ENCODE measurements around the gene VSIR. TPM values are rescaled to one million over a fixed set of nuclear protein-coding genes. Genes with fewer than 3 reads are reported as not detected.

VSIR gene
- total and polyA plus RNA-seq, 9 of the 15 experiments (the other 6 are each of a cell fraction or from before 2014, with no cell fraction given), result 0.14 to 20.5 (median 9.3) TPM

DNA sequence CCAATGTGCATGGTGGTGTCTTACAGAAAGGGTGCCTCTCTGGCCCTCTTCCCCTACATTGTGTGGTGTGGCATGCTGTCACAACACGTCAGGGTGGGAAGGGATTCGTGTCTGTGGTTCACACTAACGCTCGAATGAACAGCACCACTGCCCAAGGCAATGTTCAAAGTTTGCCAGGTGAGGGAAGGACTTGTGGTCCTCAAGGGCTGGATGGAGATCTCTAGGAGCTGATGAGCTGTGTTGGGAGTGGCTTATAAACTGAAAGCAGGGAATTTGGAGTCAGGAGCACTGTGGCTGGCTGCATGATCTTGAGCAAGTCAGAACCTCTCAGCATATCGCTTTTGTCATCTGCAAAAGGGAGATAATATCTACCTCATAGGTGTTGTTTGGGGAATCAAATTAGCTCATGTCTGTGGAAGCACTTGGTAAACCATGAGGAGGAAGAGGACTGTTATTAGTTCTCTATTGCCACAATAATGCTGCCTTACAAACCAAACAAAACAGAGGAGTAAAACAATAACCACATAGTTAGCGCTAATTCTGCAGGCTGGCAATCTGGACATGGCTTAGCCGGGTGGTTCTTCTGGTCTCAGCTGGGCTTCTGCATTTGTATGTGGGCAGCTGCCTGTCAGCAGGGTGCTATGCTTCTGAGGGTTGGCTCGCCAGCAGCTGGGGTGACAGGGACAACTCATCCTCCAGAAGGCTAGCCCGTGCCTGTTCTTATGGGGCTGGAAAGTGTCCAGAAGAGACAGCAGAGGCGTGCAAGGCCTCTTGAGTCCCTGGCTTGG is 30.8 kb downstream of the VSIR start:
- H3K4me3 ChIP-seq, result no peak overlapping the region
- 33% methylated on average over 10 of the region's 10 CpGs for WGBS (ENCODE audit: insufficient coverage, low coverage, missing lambda C conversion rate)
- H3K9me1 ChIP-seq (ENCODE audit: control insufficient read depth, insufficient read depth, low read length), result peaks cover 3% of the 10 kb centered on the region
- DNase-seq (ENCODE audit: extremely low read depth in 1 of 4, low spot score in 3 of 4), result peak in 1 of 4 experiments; percentile 39
- no peak overlapping the region for H3K4me2 ChIP-seq (ENCODE audit: insufficient read depth, low read length)
- no peaks in the 10 kb centered on the region for H3K36me3 ChIP-seq (ENCODE audit: control insufficient read depth, insufficient read depth, low read length)
- in situ Hi-C loops (cut with MboI), result no loop called here
- H4K20me1 ChIP-seq (replicated peaks; ENCODE audit: control insufficient read depth, insufficient read depth, low read length), result no peaks in the 10 kb centered on the region
- ChIA-PET CTCF (ENCODE audit: low intra/inter-chr PET ratio) (no interaction called here), POLR2A (interaction anchor here (0.6 to 1.5 kb wide), 7 partner anchors 9 to 422 kb away, joined by 3 to 4 read pairs (median 3); no protein-coding TSS in a partner anchor)
- no peaks in the 10 kb centered on the region for H3K9me3 ChIP-seq (replicated peaks; ENCODE audit: control insufficient read depth, insufficient read depth, low read depth, low read length)
- intact Hi-C loops (cut with micrococcal nuclease), result no loop called here
- TF ChIP-seq BDP1 (IDR thresholded peaks at IDR 0.05; ENCODE audit: insufficient read depth, insufficient read length) (no peak), CBFB (CRISPR knock-in tag; IDR thresholded peaks at IDR 0.05) (0 out of 2 replicates have a peak, but pooled peaks have one; percentile 31), TOE1 (IDR thresholded peaks at IDR 0.05; ENCODE audit: borderline replicate concordance) (no peak), TOE1 (CRISPR knock-in tag; IDR thresholded peaks at IDR 0.05; ENCODE audit: borderline replicate concordance, low read depth) (no peak), EWSR1 (IDR thresholded peaks at IDR 0.05; ENCODE audit: borderline replicate concordance, low read depth, partially characterized antibody) (no peak), ERF (CRISPR knock-in tag; IDR thresholded peaks at IDR 0.05) (peak; percentile 16; the same call in 1 of the 2 replicates), CTBP1 (IDR thresholded peaks at IDR 0.05; ENCODE audit: borderline replicate concordance) (0 out of 2 replicates have a peak, but pooled peaks have one; percentile 10)
- TF ChIP-seq, protein P1, sequence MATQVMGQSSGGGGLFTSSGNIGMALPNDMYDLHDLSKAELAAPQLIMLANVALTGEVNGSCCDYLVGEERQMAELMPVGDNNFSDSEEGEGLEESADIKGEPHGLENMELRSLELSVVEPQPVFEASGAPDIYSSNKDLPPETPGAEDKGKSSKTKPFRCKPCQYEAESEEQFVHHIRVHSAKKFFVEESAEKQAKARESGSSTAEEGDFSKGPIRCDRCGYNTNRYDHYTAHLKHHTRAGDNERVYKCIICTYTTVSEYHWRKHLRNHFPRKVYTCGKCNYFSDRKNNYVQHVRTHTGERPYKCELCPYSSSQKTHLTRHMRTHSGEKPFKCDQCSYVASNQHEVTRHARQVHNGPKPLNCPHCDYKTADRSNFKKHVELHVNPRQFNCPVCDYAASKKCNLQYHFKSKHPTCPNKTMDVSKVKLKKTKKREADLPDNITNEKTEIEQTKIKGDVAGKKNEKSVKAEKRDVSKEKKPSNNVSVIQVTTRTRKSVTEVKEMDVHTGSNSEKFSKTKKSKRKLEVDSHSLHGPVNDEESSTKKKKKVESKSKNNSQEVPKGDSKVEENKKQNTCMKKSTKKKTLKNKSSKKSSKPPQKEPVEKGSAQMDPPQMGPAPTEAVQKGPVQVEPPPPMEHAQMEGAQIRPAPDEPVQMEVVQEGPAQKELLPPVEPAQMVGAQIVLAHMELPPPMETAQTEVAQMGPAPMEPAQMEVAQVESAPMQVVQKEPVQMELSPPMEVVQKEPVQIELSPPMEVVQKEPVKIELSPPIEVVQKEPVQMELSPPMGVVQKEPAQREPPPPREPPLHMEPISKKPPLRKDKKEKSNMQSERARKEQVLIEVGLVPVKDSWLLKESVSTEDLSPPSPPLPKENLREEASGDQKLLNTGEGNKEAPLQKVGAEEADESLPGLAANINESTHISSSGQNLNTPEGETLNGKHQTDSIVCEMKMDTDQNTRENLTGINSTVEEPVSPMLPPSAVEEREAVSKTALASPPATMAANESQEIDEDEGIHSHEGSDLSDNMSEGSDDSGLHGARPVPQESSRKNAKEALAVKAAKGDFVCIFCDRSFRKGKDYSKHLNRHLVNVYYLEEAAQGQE (IDR thresholded peaks at IDR 0.05; ENCODE audit: borderline replicate concordance), result no peak
- TF ChIP-seq, protein P1 (CRISPR knock-in tag; IDR thresholded peaks at IDR 0.05; ENCODE audit: low read depth), result 0 out of 2 replicates have a peak, but pooled peaks have one; percentile 32
- TF ChIP-seq, protein P2, sequence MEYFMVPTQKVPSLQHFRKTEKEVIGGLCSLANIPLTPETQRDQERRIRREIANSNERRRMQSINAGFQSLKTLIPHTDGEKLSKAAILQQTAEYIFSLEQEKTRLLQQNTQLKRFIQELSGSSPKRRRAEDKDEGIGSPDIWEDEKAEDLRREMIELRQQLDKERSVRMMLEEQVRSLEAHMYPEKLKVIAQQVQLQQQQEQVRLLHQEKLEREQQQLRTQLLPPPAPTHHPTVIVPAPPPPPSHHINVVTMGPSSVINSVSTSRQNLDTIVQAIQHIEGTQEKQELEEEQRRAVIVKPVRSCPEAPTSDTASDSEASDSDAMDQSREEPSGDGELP (CRISPR knock-in tag; IDR thresholded peaks at IDR 0.05; ENCODE audit: borderline replicate concordance), result 0 out of 2 replicates have a peak, but pooled peaks have one; percentile 14
- no TSS peak for BruUV-seq (replicated peaks)
- H3K4me1 ChIP-seq (replicated peaks in 1 of 2; ENCODE audit: control insufficient read depth in 2 of 2, insufficient read depth in 2 of 2, low read length in 2 of 2), result peaks cover 45% of the 10 kb centered on the region in 2 experiments
- peak overlapping the region in 1 of 2 experiments; percentile 3; a peak in 1 of 4 replicates for H3K9ac ChIP-seq (ENCODE audit: insufficient read depth in 1 of 2, low read depth in 2 of 2, low read length in 2 of 2)
- no peak for ATAC-seq
- no peak overlapping the region for H3K27ac ChIP-seq (ENCODE audit: extremely low read depth, low read depth, low read length)
- no peaks in the 10 kb centered on the region for H3K79me2 ChIP-seq (ENCODE audit: control insufficient read depth, insufficient read depth, low read length)
- no peaks in the 10 kb centered on the region for H3K27me3 ChIP-seq (ENCODE audit: control insufficient read depth in 2 of 2, insufficient read depth in 2 of 2, low read length in 2 of 2)
- peak overlapping the region; percentile 51 for H2AFZ ChIP-seq (ENCODE audit: low read depth, low read length)
- FAIRE-seq, result no peak
